Right renal cortex interstitium (tissue), 3 donors: ENCODE data around the gene BOD1L1. TPM values are rescaled to one million over a fixed set of nuclear protein-coding genes. Genes with fewer than 3 reads are reported as not detected.
"Not testable (repeated sequence)": the region's sequence is repeated elsewhere in the genome, so short reads cannot be mapped to it uniquely, and the experiment has no call there.

Experiments used
- DNase-seq, 3 donors: peaks; one replicate each; pipeline ENCODE4 v3.0.0-alpha.2; 2013; ENCODE audit warnings: low read depth in 3 of 3, low spot score in 2 of 3
- polyA plus RNA-seq, 3 donors: library from polyadenylated mRNA; unstranded; fragments of 120-200 nt; gene quantifications; one replicate each; pipeline ENCODE4 v1.2.1, GENCODE V29; 2013; ENCODE audit not compliant: insufficient read length in 3 of 3

BOD1L1 gene
- polyA plus RNA-seq, 3 donors, result 52.3 to 64.0 (median 56.1) TPM

- DNase-seq, result no peak
Measured at GRCh38 chr4:13561673-13562072, 65.9 kb downstream of the BOD1L1 start.

GRCh38 chr4:13560111-13560510, 67.4 kb downstream of the BOD1L1 start:
- not testable (repeated sequence) for DNase-seq

GRCh38 chr4:13559413-13559812, 68.1 kb downstream of the BOD1L1 start:
- DNase-seq, result no peak

GRCh38 chr4:13558881-13559280, 68.6 kb downstream of the BOD1L1 start:
- DNase-seq, result no peak

GRCh38 chr4:13555325-13555724, 72.2 kb downstream of the BOD1L1 start:
- DNase-seq, result no peak

GRCh38 chr4:13553081-13553480, 74.4 kb downstream of the BOD1L1 start:
- DNase-seq, result no peak

GRCh38 chr4:13548984-13549546, 78.5 kb downstream of the BOD1L1 start:
- peak in 1 of 3 donors; percentile 67 for DNase-seq

- DNase-seq, result no peak
Measured at GRCh38 chr4:13548059-13548983, 79.2 kb downstream of the BOD1L1 start.

GRCh38 chr4:13547485-13548041, 80.0 kb downstream of the BOD1L1 start:
- DNase-seq, result no peak

- DNase-seq, result no peak
Measured at GRCh38 chr4:13546941-13547484, 80.5 kb downstream of the BOD1L1 start.

- no peak for DNase-seq
Measured at GRCh38 chr4:13546142-13546940, 81.2 kb downstream of the BOD1L1 start.

- DNase-seq, result no peak
Measured at GRCh38 chr4:13545394-13545808, 82.1 kb downstream of the BOD1L1 start.

- DNase-seq, result no peak
Measured at GRCh38 chr4:13544606-13545393, 82.7 kb downstream of the BOD1L1 start.

GRCh38 chr4:13543839-13544605, 83.5 kb downstream of the BOD1L1 start, which contains the start of gene NKX3-2:
NKX3-2 (minus strand) TSS chr4:13544508; CDS start chr4:13544414, 94 bp downstream.
- no peak for DNase-seq

GRCh38 chr4:13543032-13543838, 84.3 kb downstream of the BOD1L1 start:
- DNase-seq, result no peak

- no peak for DNase-seq
Measured at GRCh38 chr4:13542577-13543031, 84.9 kb downstream of the BOD1L1 start.

- no peak for DNase-seq
Measured at GRCh38 chr4:13541720-13542576, 85.6 kb downstream of the BOD1L1 start.
